Skin epidermis (tissue), 12 donors: ENCODE measurements around the gene DBNL.

Source experiments
- H3K27ac ChIP-seq, 21 experiments: fragments of 200-600 bp; sonication (generic) in 11 of 21; one replicate each; pipeline ENCODE4 v1.5.0; 2020; ENCODE audit warnings: mild to moderate bottlenecking in 3 of 21, inconsistent platforms in 2 of 21, moderate library complexity in 2 of 21
- H3K4me3 ChIP-seq, 7 experiments: fragments of 200-600 bp; sonication (generic) in 2 of 7; one replicate each; pipeline ENCODE4 v1.5.0; 2020; ENCODE audit warnings: inconsistent platforms in 2 of 7, mild to moderate bottlenecking in 2 of 7, moderate library complexity in 1 of 7

DBNL gene

GRCh38 chr7:44073664-44074348 lies 29.3 kb downstream of the DBNL start:
- H3K27ac ChIP-seq, result peak overlapping the region in 19 of 21 experiments; percentile 41 to 85 (median 70)
- H3K4me3 ChIP-seq, result no peak overlapping the region

- H3K4me3 ChIP-seq, result no peak overlapping the region
- peak overlapping the region in 19 of 21 experiments; percentile 41 to 85 (median 70) for H3K27ac ChIP-seq
These were observed 29.8 kb downstream of the DBNL start for GRCh38 chr7:44074349-44074695.

GRCh38 chr7:44075296-44076075 lies 31.0 kb downstream of the DBNL start:
- H3K27ac ChIP-seq, result peak overlapping the region in 11 of 21 experiments; percentile 3 to 84 (median 58)
- no peak overlapping the region for H3K4me3 ChIP-seq

GRCh38 chr7:44076101-44076895 lies 31.8 kb downstream of the DBNL start:
- no peak overlapping the region for H3K4me3 ChIP-seq
- peak overlapping the region in 4 of 21 experiments; percentile 5 to 43 (median 24) for H3K27ac ChIP-seq

- Histone ChIP-seq H3K4me3 (no peak overlapping the region), H3K27ac (no peak overlapping the region)
These were observed 32.6 kb downstream of the DBNL start for GRCh38 chr7:44077061-44077460.

GRCh38 chr7:44077681-44078091 lies 33.2 kb downstream of the DBNL start:
- Histone ChIP-seq H3K27ac (peak overlapping the region in 1 of 21 experiments; percentile 16), H3K4me3 (no peak overlapping the region)

GRCh38 chr7:44078521-44078920 lies 34.0 kb downstream of the DBNL start:
- Histone ChIP-seq H3K27ac (peak overlapping the region in 1 of 21 experiments; percentile 24), H3K4me3 (no peak overlapping the region)

GRCh38 chr7:44079331-44080021 lies 35.0 kb downstream of the DBNL start:
- no peak overlapping the region for H3K4me3 ChIP-seq
- H3K27ac ChIP-seq, result peak overlapping the region in 3 of 21 experiments; percentile 4 to 34 (median 20)

- Histone ChIP-seq H3K27ac (peak overlapping the region in 3 of 21 experiments; percentile 10 to 96 (median 93)), H3K4me3 (no peak overlapping the region)
These were observed 35.6 kb downstream of the DBNL start for GRCh38 chr7:44080118-44080517.

- Histone ChIP-seq H3K4me3 (peak overlapping the region in 1 of 7 experiments; percentile 60), H3K27ac (peak overlapping the region in 10 of 21 experiments; percentile 35 to 96 (median 92))
These were observed 36.3 kb downstream of the DBNL start for GRCh38 chr7:44080686-44081265.

- Histone ChIP-seq H3K27ac (peak overlapping the region in 15 of 21 experiments; percentile 25 to 96 (median 90)), H3K4me3 (peak overlapping the region; percentile 51 to 80 (median 65))
These were observed 36.8 kb downstream of the DBNL start for GRCh38 chr7:44081266-44081748.

GRCh38 chr7:44082541-44083207 lies 38.2 kb downstream of the DBNL start:
- peak overlapping the region in 20 of 21 experiments; percentile 76 to 95 (median 90) for H3K27ac ChIP-seq
- H3K4me3 ChIP-seq, result peak overlapping the region; percentile 51 to 80 (median 65)

- H3K4me3 ChIP-seq, result no peak overlapping the region
- H3K27ac ChIP-seq, result peak overlapping the region in 18 of 21 experiments; percentile 1 to 93 (median 83)
These were observed 39.3 kb downstream of the DBNL start for GRCh38 chr7:44083796-44084195.

- H3K27ac ChIP-seq, result peak overlapping the region in 14 of 21 experiments; percentile 12 to 92 (median 86)
- no peak overlapping the region for H3K4me3 ChIP-seq
These were observed 40.2 kb downstream of the DBNL start for GRCh38 chr7:44084701-44085100.

GRCh38 chr7:44085546-44085945 lies 41.0 kb downstream of the DBNL start:
- H3K4me3 ChIP-seq, result no peak overlapping the region
- H3K27ac ChIP-seq, result peak overlapping the region in 11 of 21 experiments; percentile 15 to 92 (median 76)

GRCh38 chr7:44086627-44087026 lies 42.1 kb downstream of the DBNL start:
- H3K27ac ChIP-seq, result peak overlapping the region in 17 of 21 experiments; percentile 38 to 92 (median 79)
- H3K4me3 ChIP-seq, result no peak overlapping the region

GRCh38 chr7:44087911-44088838 lies 43.7 kb downstream of the DBNL start:
- H3K27ac ChIP-seq, result peak overlapping the region in 20 of 21 experiments; percentile 12 to 92 (median 77)
- H3K4me3 ChIP-seq, result no peak overlapping the region
